Osteoblast (primary cell): ENCODE results near the gene IL4R. TPM values are rescaled to one million over a fixed set of nuclear protein-coding genes. Genes with fewer than 3 reads are reported as not detected.
"Not testable (repeated sequence)": the region's sequence is repeated elsewhere in the genome, so short reads cannot be mapped to it uniquely, and the experiment has no call there.

Source experiments
- DNase-seq: peaks from one replicate; pipeline ENCODE4 v3.0.0; 2011; ENCODE audit warnings: low spot score, mixed read lengths; ENCODE audit not compliant: insufficient read length; ENCODE audit errors: missing footprints
- H2AFZ ChIP-seq: 2 replicates; pipeline ENCODE4 v1.6.0; 2011; ENCODE audit warnings: mild to moderate bottlenecking, low read length
- H3K27ac ChIP-seq: 2 replicates; pipeline ENCODE4 v1.5.1; 2011; ENCODE audit warnings: mild to moderate bottlenecking, low read depth, low read length, moderate library complexity
- H3K27me3 ChIP-seq: 2 replicates; pipeline ENCODE4 v1.6.0; 2012; ENCODE audit warnings: mild to moderate bottlenecking, control low read depth, inconsistent platforms, low read length, moderate library complexity; ENCODE audit not compliant: insufficient read depth
- H3K36me3 ChIP-seq: 2 replicates; pipeline ENCODE4 v1.5.1; 2011; ENCODE audit warnings: mild to moderate bottlenecking, low read length, control low read depth, moderate library complexity; ENCODE audit not compliant: insufficient read depth
- H3K4me1 ChIP-seq: 2 replicates; pipeline ENCODE4 v1.5.1; 2011; ENCODE audit warnings: mild to moderate bottlenecking, low read length, control low read depth, moderate library complexity; ENCODE audit not compliant: insufficient read depth
- H3K4me2 ChIP-seq: 2 replicates; pipeline ENCODE4 v1.6.0; 2011; ENCODE audit warnings: mild to moderate bottlenecking, low read length; ENCODE audit not compliant: insufficient read depth
- H3K4me3 ChIP-seq: fragments of 200-600 bp; sonication (generic); 3 replicates; pipeline ENCODE4 v1.5.1; 2012; ENCODE audit warnings: mild to moderate bottlenecking, low read length, inconsistent platforms; ENCODE audit not compliant: insufficient read depth
- H3K79me2 ChIP-seq: 2 replicates; pipeline ENCODE4 v1.6.0; 2012; ENCODE audit warnings: mild to moderate bottlenecking, low read length, control low read depth, inconsistent platforms; ENCODE audit not compliant: insufficient read depth
- H3K9me3 ChIP-seq: 2 replicates; pipeline ENCODE4 v1.5.1; 2011; ENCODE audit warnings: low read depth, low read length, control low read depth
- H4K20me1 ChIP-seq: 2 replicates; pipeline ENCODE4 v1.6.0; 2012; ENCODE audit warnings: mild to moderate bottlenecking, low read length, control low read depth; ENCODE audit not compliant: insufficient read depth
- CTCF ChIP-seq: IDR thresholded peaks from 2 replicates; pipeline ENCODE4 v1.5.1; 2011; ENCODE audit warnings: mild to moderate bottlenecking, low read depth, low read length, moderate library complexity; ENCODE audit errors: extremely low read depth
- total RNA-seq: library from RNA; depleted of rRNA; stranded (reverse); fragments of >200 nt; gene quantifications from 2 replicates; pipeline ENCODE4 v1.2.3, GENCODE V29; 2012

Gene IL4R
- total RNA-seq, 1 donor = 32.9 TPM

DNA sequence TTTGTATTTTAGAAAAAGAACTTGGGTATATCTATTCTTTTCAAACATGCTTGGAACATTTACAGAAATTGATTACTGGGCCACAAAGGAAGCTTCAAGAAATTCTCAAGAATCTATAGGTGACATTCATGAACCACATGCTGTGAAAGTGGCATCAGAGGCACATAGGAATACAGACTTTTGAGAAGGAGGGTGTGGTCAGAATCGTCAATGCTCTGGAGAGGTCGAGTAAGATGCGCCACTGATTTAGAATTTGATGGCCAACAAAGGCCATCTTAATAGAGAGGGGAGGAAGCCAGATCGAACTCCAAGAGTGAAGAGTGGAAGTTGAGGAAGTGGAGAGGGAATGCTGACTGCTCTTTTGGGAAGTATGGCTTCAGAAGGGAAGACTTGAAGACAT is 41.7 kb upstream of the IL4R start:
- no peak for TF ChIP-seq CTCF
- H3K4me1 ChIP-seq = peaks cover 8% of the 10 kb centered on the region

DNA sequence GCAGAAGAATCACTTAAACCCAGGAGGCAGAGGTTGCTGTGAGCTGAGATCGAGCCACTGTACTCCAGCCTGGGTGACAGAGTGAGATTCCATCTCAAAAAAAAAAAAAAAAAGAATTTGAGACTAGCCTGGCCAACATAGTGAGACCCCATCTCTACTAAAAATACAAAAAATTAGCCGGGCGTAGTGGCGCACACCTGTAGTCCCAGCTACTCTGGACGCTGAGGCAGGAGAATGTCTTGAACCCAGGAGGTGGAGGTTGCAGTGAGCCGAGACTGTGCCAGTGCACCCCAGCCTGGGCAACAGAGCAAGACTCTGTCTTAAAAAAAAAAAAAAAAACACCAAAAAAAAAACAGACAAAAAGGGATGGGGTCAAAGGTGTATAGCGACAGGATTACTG is 41.1 kb upstream of the IL4R start:
- H3K9me3 ChIP-seq, H3K4me1 ChIP-seq, DNase-seq, H4K20me1 ChIP-seq, H3K4me2 ChIP-seq, H3K36me3 ChIP-seq, H3K27ac ChIP-seq, H3K4me3 ChIP-seq, H2AFZ ChIP-seq, H3K27me3 ChIP-seq: not testable (repeated sequence)
- H3K79me2 ChIP-seq = peaks cover 10% of the 10 kb centered on the region

More for the DNA sequence above, 41.7 kb upstream of the IL4R start:
- Histone ChIP-seq H3K27me3 (no peaks in the 10 kb centered on the region), H3K4me2 (no peak overlapping the region), H3K27ac (no peak overlapping the region), H4K20me1 (no peaks in the 10 kb centered on the region), H3K36me3 (no peaks in the 10 kb centered on the region), H3K9me3 (no peaks in the 10 kb centered on the region), H2AFZ (no peak overlapping the region), H3K79me2 (peaks cover 14% of the 10 kb centered on the region), H3K4me3 (no peak overlapping the region)
- no peak for DNase-seq

DNA sequence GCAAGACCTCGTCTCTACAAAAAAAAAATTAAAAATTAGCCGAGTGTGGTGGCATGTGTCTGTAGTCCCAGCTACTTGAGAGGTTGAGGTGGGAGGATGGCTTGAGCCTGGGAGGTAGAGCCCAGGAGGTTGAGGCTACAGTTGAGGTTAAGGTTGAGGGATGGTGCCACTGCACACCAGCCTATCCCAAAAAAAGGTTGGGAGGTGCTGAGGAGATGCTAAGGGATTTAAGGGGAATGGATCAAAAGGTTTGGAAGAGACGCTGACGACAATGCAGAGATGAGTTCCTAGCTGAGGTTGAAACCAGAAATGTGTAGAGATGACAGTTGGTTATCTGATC is 40.5 kb upstream of the IL4R start:
- no peak overlapping the region for H3K4me3 ChIP-seq
- no peaks in the 10 kb centered on the region for H4K20me1 ChIP-seq
- H3K27ac ChIP-seq = peak overlapping the region; percentile 54
- no peaks in the 10 kb centered on the region for H3K9me3 ChIP-seq
- H3K4me2 ChIP-seq = peak overlapping the region; percentile 10
- DNase-seq = no peak
- H3K79me2 ChIP-seq = peaks cover 5% of the 10 kb centered on the region
- peaks cover 8% of the 10 kb centered on the region for H3K4me1 ChIP-seq
- H3K27me3 ChIP-seq = no peaks in the 10 kb centered on the region
- H2AFZ ChIP-seq = peak overlapping the region; percentile 61
- no peaks in the 10 kb centered on the region for H3K36me3 ChIP-seq
- TF ChIP-seq CTCF = no peak

GRCh38 chr16:27273670-27274423 is 39.9 kb upstream of the IL4R start:
- H3K4me3 ChIP-seq = no peak overlapping the region
- TF ChIP-seq CTCF = no peak
- H3K4me2 ChIP-seq = peak overlapping the region; percentile 10
- peak; percentile 75 for DNase-seq
- peaks cover 7% of the 10 kb centered on the region for H3K4me1 ChIP-seq
- no peaks in the 10 kb centered on the region for H3K27me3 ChIP-seq
- H2AFZ ChIP-seq = peak overlapping the region; percentile 61
- H3K27ac ChIP-seq = peak overlapping the region; percentile 54
- no peaks in the 10 kb centered on the region for H3K36me3 ChIP-seq
- H4K20me1 ChIP-seq = no peaks in the 10 kb centered on the region
- H3K79me2 ChIP-seq = peaks cover under 1% of the 10 kb centered on the region
- H3K9me3 ChIP-seq = no peaks in the 10 kb centered on the region

DNA sequence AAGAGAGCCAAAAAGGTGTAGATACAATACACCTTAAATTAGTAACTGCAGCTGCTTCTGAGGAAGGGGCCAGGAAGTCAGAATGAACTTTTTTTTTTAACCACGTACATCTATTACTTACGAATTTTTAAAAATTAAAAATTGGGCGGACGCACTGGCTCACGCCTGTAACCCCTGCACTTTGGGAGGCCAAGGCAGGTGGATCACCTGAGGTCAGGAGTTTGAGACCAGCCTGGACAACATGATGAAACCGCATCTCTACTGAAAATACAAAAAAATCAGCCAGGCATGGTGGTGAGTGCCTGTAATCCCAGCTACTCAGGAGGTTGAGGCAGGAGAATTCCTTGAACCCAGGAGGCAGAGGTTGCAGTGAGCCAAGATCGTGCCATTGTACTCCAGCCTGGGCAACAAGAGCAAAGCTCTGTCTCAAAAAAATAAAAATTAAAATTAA is 39.3 kb upstream of the IL4R start:
- not testable (repeated sequence) for H3K4me2 ChIP-seq, H3K4me1 ChIP-seq, H3K27ac ChIP-seq, H3K27me3 ChIP-seq, H3K36me3 ChIP-seq, DNase-seq, H3K79me2 ChIP-seq, H3K4me3 ChIP-seq, H3K9me3 ChIP-seq, H4K20me1 ChIP-seq, H2AFZ ChIP-seq
